WTC11 (cell line): ENCODE results near the gene DNAH7. TPM values are rescaled to one million over a fixed set of nuclear protein-coding genes. Genes with fewer than 3 reads are reported as not detected.

Source experiments
- ATAC-seq: fragments of 200-7000 bp; cut with Tn5 transposase; 2 replicates; pipeline ENCODE4 v1.10.0; 2021; ENCODE audit warnings: mild to moderate bottlenecking, moderate library complexity
- CTCF ChIA-PET: fragments of 300-600 bp; sonication (Branson Sonifier 250); formaldehyde crosslinking; loops from one replicate; lab custom pipeline; 2021; ENCODE audit warnings: antibody characterized with exemption; lab: Charles Lee
- POLR2A ChIA-PET: fragments of 350-600 bp; sonication (Branson Sonifier 250); formaldehyde crosslinking; loops from one replicate; lab custom pipeline; 2021; ENCODE audit warnings: antibody characterized with exemption; lab: Charles Lee
- DNase-seq: peaks from one replicate; pipeline ENCODE4 v3.0.0; 2021; ENCODE audit warnings: low spot score
- H3K27ac Mint-ChIP-seq: 2 replicates; pipeline ENCODE4 v1.8.0; 2021; ENCODE audit warnings: mixed read lengths
- H3K27me3 Mint-ChIP-seq: 2 replicates; pipeline ENCODE4 v1.8.0; 2021; ENCODE audit warnings: low read depth, mild to moderate bottlenecking, moderate library complexity, mixed read lengths
- H3K36me3 Mint-ChIP-seq: 2 replicates; pipeline ENCODE4 v1.8.0; 2021; ENCODE audit warnings: mixed read lengths
- H3K4me1 Mint-ChIP-seq: 2 replicates; pipeline ENCODE4 v1.8.0; 2022; ENCODE audit warnings: mixed read lengths
- H3K4me3 Mint-ChIP-seq: 2 replicates; pipeline ENCODE4 v1.8.0; 2021; ENCODE audit warnings: mild to moderate bottlenecking, moderate library complexity, mixed read lengths
- H3K9me3 Mint-ChIP-seq: 2 replicates; pipeline ENCODE4 v1.8.0; 2021; ENCODE audit warnings: mixed read lengths
- ATF3 ChIP-seq: sonication (generic); formaldehyde crosslinking; conservative IDR thresholded peaks from 2 replicates; pipeline ENCODE4 v1.8.1; 2022; ENCODE audit warnings: mild to moderate bottlenecking, missing genetic modification reagents
- ATF6 ChIP-seq: sonication (generic); formaldehyde crosslinking; IDR thresholded peaks from 2 replicates; pipeline ENCODE4 v1.8.1; 2023; ENCODE audit warnings: mild to moderate bottlenecking, missing genetic modification reagents
- CDX4 ChIP-seq: fragments of 250-450 bp; sonication (Bioruptor Pico); IDR thresholded peaks from 2 replicates; pipeline ENCODE4 v1.9.0; 2021; ENCODE audit warnings: moderate library complexity, mild to moderate bottlenecking, inconsistent platforms, borderline replicate concordance
- CTCF ChIP-seq: fragments of 200-600 bp; IDR thresholded peaks from 2 replicates; pipeline ENCODE4 v1.8.0; 2022; ENCODE audit warnings: antibody characterized with exemption
- E2F1 ChIP-seq: sonication (generic); formaldehyde crosslinking; IDR thresholded peaks from 2 replicates; pipeline ENCODE4 v1.8.0; 2022; ENCODE audit warnings: mild to moderate bottlenecking, missing genetic modification reagents
- ESRRA ChIP-seq: sonication (generic); formaldehyde crosslinking; IDR thresholded peaks from 2 replicates; pipeline ENCODE4 v1.8.1; 2022; ENCODE audit warnings: mild to moderate bottlenecking, missing genetic modification reagents, borderline replicate concordance
- ETV6 ChIP-seq: sonication (generic); formaldehyde crosslinking; IDR thresholded peaks from 2 replicates; pipeline ENCODE4 v1.8.1; 2022; ENCODE audit warnings: mild to moderate bottlenecking, missing genetic modification reagents
- FOXP1 ChIP-seq: sonication (generic); formaldehyde crosslinking; IDR thresholded peaks from 2 replicates; pipeline ENCODE4 v1.8.0; 2022; ENCODE audit warnings: missing genetic modification reagents, mild to moderate bottlenecking, moderate library complexity, borderline replicate concordance
- HMGXB4 ChIP-seq: sonication (generic); formaldehyde crosslinking; IDR thresholded peaks from 2 replicates; pipeline ENCODE4 v1.8.1; 2023; ENCODE audit warnings: mild to moderate bottlenecking, moderate library complexity, missing genetic modification reagents
- JUN ChIP-seq: sonication (generic); formaldehyde crosslinking; IDR thresholded peaks from 2 replicates; pipeline ENCODE4 v1.8.0; 2023; ENCODE audit warnings: mild to moderate bottlenecking, missing genetic modification reagents
- MAX ChIP-seq: sonication (generic); formaldehyde crosslinking; IDR thresholded peaks from 2 replicates; pipeline ENCODE4 v1.8.0; 2022; ENCODE audit warnings: mild to moderate bottlenecking, missing genetic modification reagents
- MLX ChIP-seq: sonication (generic); formaldehyde crosslinking; IDR thresholded peaks from 2 replicates; pipeline ENCODE4 v1.8.1; 2023; ENCODE audit warnings: mild to moderate bottlenecking, missing genetic modification reagents, moderate library complexity
- NFYB ChIP-seq: sonication (generic); formaldehyde crosslinking; conservative IDR thresholded peaks from 2 replicates; pipeline ENCODE4 v1.8.0; 2022; ENCODE audit warnings: low read depth, missing genetic modification reagents
- NR2C2 ChIP-seq: sonication (generic); formaldehyde crosslinking; IDR thresholded peaks from 2 replicates; pipeline ENCODE4 v1.8.0; 2022; ENCODE audit warnings: mild to moderate bottlenecking, missing genetic modification reagents
- SMAD3 ChIP-seq: sonication (generic); formaldehyde crosslinking; IDR thresholded peaks from 2 replicates; pipeline ENCODE4 v1.8.0; 2022; ENCODE audit warnings: missing genetic modification reagents, mild to moderate bottlenecking, borderline replicate concordance
- ZNF396 ChIP-seq: fragments of 250-450 bp; sonication (Bioruptor Pico); IDR thresholded peaks from 2 replicates; pipeline ENCODE4 v1.8.0; 2021; ENCODE audit warnings: mild to moderate bottlenecking, moderate library complexity, borderline replicate concordance
- ZNF416 ChIP-seq: fragments of 250-450 bp; sonication (Bioruptor Pico); IDR thresholded peaks from 2 replicates; pipeline ENCODE4 v1.9.0; 2021; ENCODE audit warnings: mild to moderate bottlenecking, inconsistent platforms
- ZNF671 ChIP-seq: fragments of 250-450 bp; sonication (Bioruptor Pico); IDR thresholded peaks from 2 replicates; pipeline ENCODE4 v1.8.0; 2021; ENCODE audit warnings: mild to moderate bottlenecking
- total RNA-seq: library from RNA; stranded (reverse); gene quantifications from 3 replicates; pipeline ENCODE4 v1.2.3, GENCODE V29; 2021
- TF ChIP-seq, protein P1 (sequence below): sonication (generic); formaldehyde crosslinking; IDR thresholded peaks from 2 replicates; pipeline ENCODE4 v1.8.1; 2022; ENCODE audit warnings: low read depth, mild to moderate bottlenecking, moderate library complexity, missing genetic modification reagents, borderline replicate concordance
- TF ChIP-seq, protein P2 (sequence below): sonication (generic); formaldehyde crosslinking; IDR thresholded peaks from 2 replicates; pipeline ENCODE4 v1.8.1; 2023; ENCODE audit warnings: mild to moderate bottlenecking, missing genetic modification reagents
- TF ChIP-seq, protein P3 (sequence below): sonication (generic); formaldehyde crosslinking; IDR thresholded peaks from 2 replicates; pipeline ENCODE4 v1.8.0; 2023; ENCODE audit warnings: missing genetic modification reagents

The DNAH7 gene
- total RNA-seq, 1 experiment from 2014 or later, result 0.04 TPM

DNA sequence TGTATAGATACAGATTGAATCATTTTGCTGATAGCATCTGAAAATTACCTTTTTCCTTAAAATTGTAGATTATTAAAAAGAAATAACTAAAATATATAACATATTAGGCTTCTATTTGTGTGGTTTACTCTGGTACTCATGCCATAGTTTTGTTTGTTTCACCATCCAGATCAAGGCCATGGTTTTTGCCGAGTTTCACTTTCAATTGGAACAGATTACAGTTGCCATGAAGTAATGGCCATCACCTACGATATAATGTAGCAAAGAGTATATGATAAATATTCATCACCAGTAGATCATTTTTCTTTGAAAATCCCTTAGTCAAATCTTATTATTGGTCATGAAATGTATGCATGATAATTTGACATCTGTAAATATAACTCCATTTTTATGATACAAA lies 11.9 kb upstream of the DNAH7 start:
- no peaks in the 10 kb centered on the region; the same call in 1 of the 2 replicates for H3K27me3 Mint-ChIP-seq
- no peak overlapping the region for H3K27ac Mint-ChIP-seq
- ChIA-PET POLR2A (no interaction called here), CTCF (no interaction called here)
- TF ChIP-seq, protein P1, sequence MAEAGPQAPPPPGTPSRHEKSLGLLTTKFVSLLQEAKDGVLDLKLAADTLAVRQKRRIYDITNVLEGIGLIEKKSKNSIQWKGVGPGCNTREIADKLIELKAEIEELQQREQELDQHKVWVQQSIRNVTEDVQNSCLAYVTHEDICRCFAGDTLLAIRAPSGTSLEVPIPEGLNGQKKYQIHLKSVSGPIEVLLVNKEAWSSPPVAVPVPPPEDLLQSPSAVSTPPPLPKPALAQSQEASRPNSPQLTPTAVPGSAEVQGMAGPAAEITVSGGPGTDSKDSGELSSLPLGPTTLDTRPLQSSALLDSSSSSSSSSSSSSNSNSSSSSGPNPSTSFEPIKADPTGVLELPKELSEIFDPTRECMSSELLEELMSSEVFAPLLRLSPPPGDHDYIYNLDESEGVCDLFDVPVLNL (CRISPR knock-in tag), result no peak
- TF ChIP-seq NFYB (CRISPR knock-in tag) (no peak), NR2C2 (no peak), ATF6 (CRISPR knock-in tag) (no peak), MAX (CRISPR knock-in tag) (no peak), ESRRA (CRISPR knock-in tag) (no peak), ATF3 (CRISPR knock-in tag) (no peak)
- peaks cover 26% of the 10 kb centered on the region for H3K36me3 Mint-ChIP-seq
- H3K4me1 Mint-ChIP-seq, result peaks cover 19% of the 10 kb centered on the region
- DNase-seq (no peak), ATAC-seq (no peak)
- peaks cover 34% of the 10 kb centered on the region for H3K9me3 Mint-ChIP-seq
- H3K4me3 Mint-ChIP-seq, result no peak overlapping the region

- peaks cover 19% of the 10 kb centered on the region for H3K4me1 Mint-ChIP-seq
- ChIA-PET POLR2A (no interaction called here), CTCF (interaction anchor here (0.6 to 5.1 kb wide), 14 partner anchors 11 to 375 kb away, joined by 3 to 47 read pairs (median 8); partner anchors contain the start of genes DNAH7 and STK17B)
- peaks cover 18% of the 10 kb centered on the region for H3K36me3 Mint-ChIP-seq
- ATAC-seq, result no peak
- H3K27me3 Mint-ChIP-seq, result no peaks in the 10 kb centered on the region; the same call in 1 of the 2 replicates
- peaks cover 22% of the 10 kb centered on the region for H3K9me3 Mint-ChIP-seq
- DNase-seq, result no peak
- no peak overlapping the region for H3K4me3 Mint-ChIP-seq
- no peak overlapping the region for H3K27ac Mint-ChIP-seq
- TF ChIP-seq JUN (CRISPR knock-in tag), result no peak
- TF ChIP-seq SMAD3 (CRISPR knock-in tag), result no peak
- TF ChIP-seq, protein P1 (CRISPR knock-in tag), result no peak
- TF ChIP-seq ZNF671, result no peak
- no peak for TF ChIP-seq MLX (CRISPR knock-in tag)
- TF ChIP-seq FOXP1, result no peak
- TF ChIP-seq CDX4, result no peak
- no peak for TF ChIP-seq ETV6
- no peak for TF ChIP-seq E2F1
- TF ChIP-seq ZNF416, result no peak
- TF ChIP-seq ZNF396 (CRISPR knock-in tag), result no peak
- TF ChIP-seq CTCF, result no peak
- TF ChIP-seq, protein P2, sequence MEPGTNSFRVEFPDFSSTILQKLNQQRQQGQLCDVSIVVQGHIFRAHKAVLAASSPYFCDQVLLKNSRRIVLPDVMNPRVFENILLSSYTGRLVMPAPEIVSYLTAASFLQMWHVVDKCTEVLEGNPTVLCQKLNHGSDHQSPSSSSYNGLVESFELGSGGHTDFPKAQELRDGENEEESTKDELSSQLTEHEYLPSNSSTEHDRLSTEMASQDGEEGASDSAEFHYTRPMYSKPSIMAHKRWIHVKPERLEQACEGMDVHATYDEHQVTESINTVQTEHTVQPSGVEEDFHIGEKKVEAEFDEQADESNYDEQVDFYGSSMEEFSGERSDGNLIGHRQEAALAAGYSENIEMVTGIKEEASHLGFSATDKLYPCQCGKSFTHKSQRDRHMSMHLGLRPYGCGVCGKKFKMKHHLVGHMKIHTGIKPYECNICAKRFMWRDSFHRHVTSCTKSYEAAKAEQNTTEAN (CRISPR knock-in tag), result no peak
- TF ChIP-seq, protein P3, sequence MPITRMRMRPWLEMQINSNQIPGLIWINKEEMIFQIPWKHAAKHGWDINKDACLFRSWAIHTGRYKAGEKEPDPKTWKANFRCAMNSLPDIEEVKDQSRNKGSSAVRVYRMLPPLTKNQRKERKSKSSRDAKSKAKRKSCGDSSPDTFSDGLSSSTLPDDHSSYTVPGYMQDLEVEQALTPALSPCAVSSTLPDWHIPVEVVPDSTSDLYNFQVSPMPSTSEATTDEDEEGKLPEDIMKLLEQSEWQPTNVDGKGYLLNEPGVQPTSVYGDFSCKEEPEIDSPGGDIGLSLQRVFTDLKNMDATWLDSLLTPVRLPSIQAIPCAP, result no peak
- TF ChIP-seq HMGXB4 (CRISPR knock-in tag), result no peak
Observed at GRCh38 chr2:196079052-196079451, 10.4 kb upstream of the DNAH7 start.
